ENCODE measurements around the gene NOL4L.

GRCh38 chr20:32586291-32586690 lies 1.2 kb upstream of the NOL4L start:
- TF ChIP-seq ZFX (IDR thresholded peaks at IDR 0.05) = no peak
- TF ChIP-seq CTCF (conservative IDR thresholded peaks at IDR 0.05) = no peak

Data from C4-2B (cell line).